Keratinocyte (primary cell): Measurements from ENCODE around the gene STK11. TPM values are rescaled to one million over a fixed set of nuclear protein-coding genes. Genes with fewer than 3 reads are reported as not detected.

Experiments
- DNase-seq: peaks from one replicate; pipeline ENCODE4 v3.0.0-alpha.2; 2011; ENCODE audit warnings: low read depth, missing footprints, low spot score
- FAIRE-seq: peaks from 2 replicates; lab custom pipeline; 2011; peaks lifted over from hg19 to GRCh38; lab: Jason Lieb, UNC
- H2AFZ ChIP-seq: 2 replicates; pipeline ENCODE4 v1.6.0; 2012; ENCODE audit warnings: low read length, control low read depth, inconsistent platforms; ENCODE audit not compliant: control insufficient read depth
- H3K27ac ChIP-seq: 2 replicates; pipeline ENCODE4 v1.5.1; 2011; ENCODE audit warnings: low read length; ENCODE audit not compliant: control insufficient read depth, insufficient read depth
- H3K27me3 ChIP-seq: 3 replicates; pipeline ENCODE4 v1.6.0; 2011; ENCODE audit warnings: low read length; ENCODE audit not compliant: control insufficient read depth, insufficient read depth; ENCODE audit errors: extremely low read depth
- H3K36me3 ChIP-seq, 2 experiments: 2 replicates in 1 of 2; 3 replicates in 1 of 2; pipeline ENCODE4 v1.5.1; 2011; ENCODE audit warnings: low read length in 2 of 2, mild to moderate bottlenecking in 1 of 2; ENCODE audit not compliant: control insufficient read depth in 2 of 2, insufficient read depth in 2 of 2; ENCODE audit errors: extremely low read depth in 1 of 2
- H3K4me1 ChIP-seq: 3 replicates; pipeline ENCODE4 v1.5.1; 2011; ENCODE audit warnings: low read length; ENCODE audit not compliant: control insufficient read depth, insufficient read depth; ENCODE audit errors: extremely low read depth
- H3K4me2 ChIP-seq: 3 replicates; pipeline ENCODE4 v1.6.0; 2011; ENCODE audit warnings: low read depth, low read length; ENCODE audit not compliant: control insufficient read depth, insufficient read depth; ENCODE audit errors: extremely low read depth
- H3K4me3 ChIP-seq, 3 experiments: fragments of 200-600 bp in 1 of 3; sonication (generic) in 1 of 3; 2 replicates in 2 of 3; 3 replicates in 1 of 3; pipeline ENCODE4 v1.5.1; 2011 to 2016; ENCODE audit warnings: low read length in 3 of 3, mild to moderate bottlenecking in 3 of 3, control low read depth in 2 of 3, inconsistent platforms in 1 of 3, low read depth in 1 of 3, mixed read lengths in 1 of 3, mixed run types in 1 of 3, moderate library complexity in 1 of 3; ENCODE audit not compliant: control insufficient read depth in 2 of 3, insufficient read depth in 2 of 3; ENCODE audit errors: extremely low read depth in 1 of 3
- H3K79me2 ChIP-seq: 2 replicates; pipeline ENCODE4 v1.6.0; 2012; ENCODE audit warnings: low read length; ENCODE audit not compliant: control insufficient read depth, insufficient read depth
- H3K9ac ChIP-seq: 3 replicates; pipeline ENCODE4 v1.6.0; 2011; ENCODE audit warnings: low read length; ENCODE audit not compliant: control insufficient read depth, insufficient read depth; ENCODE audit errors: extremely low read depth
- H3K9me1 ChIP-seq: 3 replicates; pipeline ENCODE4 v1.6.0; 2011; ENCODE audit warnings: low read length; ENCODE audit not compliant: control insufficient read depth, insufficient read depth; ENCODE audit errors: extremely low read depth
- H3K9me3 ChIP-seq: 2 replicates; pipeline ENCODE4 v1.5.1; 2012; ENCODE audit warnings: low read depth, low read length; ENCODE audit not compliant: control insufficient read depth
- H4K20me1 ChIP-seq: 3 replicates; pipeline ENCODE4 v1.6.0; 2011; ENCODE audit warnings: low read length; ENCODE audit not compliant: control insufficient read depth, insufficient read depth; ENCODE audit errors: extremely low read depth
- EZH2 ChIP-seq: IDR thresholded peaks from one replicate; pipeline ENCODE4 v1.6.1; 2012; ENCODE audit warnings: inconsistent platforms, mild to moderate bottlenecking, low read length, moderate library complexity
- dilution Hi-C: fragments of 300-500 bp; cut with MboI; formaldehyde crosslinking; loops from one replicate; pipeline ENCODE4 v1.7.0; 2020; ENCODE audit warnings: low sequenced_read_pairs; ENCODE audit not compliant: extremely low pct_ligation_motif_present
- polyA plus RNA-seq, 5 experiments: library from polyadenylated mRNA; depleted of rRNA in 3 of 5; stranded (reverse) in 3 of 5; stranded (forward) in 1 of 5; unstranded in 1 of 5; fragments of >200 nt; gene quantifications; 1 replicate in 1 of 5; 2 replicates in 3 of 5; 3 replicates in 1 of 5; pipeline versions ENCODE4 v1.2.1 to v1.2.3, GENCODE V29; 2011 to 2012; ENCODE audit warnings: missing spikeins in 2 of 5, low read depth in 1 of 5, low replicate concordance in 1 of 5
- TF ChIP-seq, protein P1 (sequence below), 3 experiments: IDR thresholded peaks in 1 of 3; conservative IDR thresholded peaks in 1 of 3; optimal IDR thresholded peaks in 1 of 3; 2 replicates in 2 of 3; 3 replicates in 1 of 3; pipeline versions ENCODE3 to v1.5.1; 2011; ENCODE audit warnings: low read length in 3 of 3, mild to moderate bottlenecking in 3 of 3, moderate library complexity in 2 of 3, control low read depth in 1 of 3, inconsistent platforms in 1 of 3; ENCODE audit not compliant: insufficient read depth in 2 of 3; ENCODE audit errors: extremely low read depth in 1 of 3

The STK11 gene
- polyA plus RNA-seq, 1 donor (not counting 4 experiments of a cell fraction or from before 2014, with no cell fraction given) = 24.6 TPM

DNA sequence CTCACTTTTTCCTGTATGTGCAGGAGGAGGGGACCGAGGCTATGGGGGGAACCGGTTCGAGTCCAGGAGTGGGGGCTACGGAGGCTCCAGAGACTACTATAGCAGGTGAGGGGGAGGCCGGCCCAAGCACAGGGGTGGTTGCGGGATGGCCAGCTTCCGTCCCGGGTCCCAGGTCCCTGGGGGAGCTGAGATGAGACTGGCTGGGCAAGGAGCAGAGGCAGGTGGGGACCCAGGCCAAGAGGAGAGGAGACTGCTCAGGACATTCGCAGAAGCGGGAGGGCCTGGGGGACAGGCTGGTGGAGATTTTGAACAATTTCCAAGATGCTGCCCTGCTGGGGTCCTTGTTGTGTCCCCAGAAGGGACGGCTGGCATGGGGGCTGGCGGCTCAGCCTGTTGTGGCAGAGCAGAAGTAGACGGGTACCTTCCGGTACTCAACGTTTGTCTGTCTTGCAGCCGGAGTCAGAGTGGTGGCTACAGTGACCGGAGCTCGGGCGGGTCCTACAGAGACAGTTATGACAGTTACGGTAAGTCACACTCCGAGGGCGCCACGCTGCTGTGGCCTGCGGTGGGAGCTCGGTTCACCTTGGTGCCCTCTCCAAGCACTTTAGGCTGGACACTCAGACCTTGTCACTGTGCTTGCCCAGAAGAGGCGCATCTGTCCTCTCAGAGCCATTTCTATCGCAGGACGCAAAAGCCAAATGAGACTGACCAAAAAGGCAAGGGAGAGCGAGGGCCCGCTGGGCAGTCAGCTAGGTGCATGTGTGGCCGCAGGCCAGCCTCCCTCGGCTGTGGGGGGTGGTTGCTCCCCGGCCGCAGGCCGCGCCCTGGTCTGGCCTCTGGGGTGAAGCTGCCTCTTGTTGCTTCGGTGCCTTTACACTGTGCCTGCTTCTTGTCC, 66.2 kb downstream of the STK11 start:
- no peak for DNase-seq
- Histone ChIP-seq H2AFZ (no peak overlapping the region), H3K27ac (no peak overlapping the region), H3K9ac (no peak overlapping the region), H3K36me3 (peaks cover 29 to 36% of the 10 kb centered on the region in 2 experiments), H3K4me3 (no peak overlapping the region), H3K9me1 (no peaks in the 10 kb centered on the region), H4K20me1 (no peaks in the 10 kb centered on the region), H3K27me3 (peaks cover 4% of the 10 kb centered on the region), H3K79me2 (peaks cover 55% of the 10 kb centered on the region), H3K4me2 (peak overlapping the region; percentile 99), H3K4me1 (peaks cover 58% of the 10 kb centered on the region), H3K9me3 (no peaks in the 10 kb centered on the region)
- FAIRE-seq = no peak
- dilution Hi-C loops = no loop called here
- TF ChIP-seq, protein P1, sequence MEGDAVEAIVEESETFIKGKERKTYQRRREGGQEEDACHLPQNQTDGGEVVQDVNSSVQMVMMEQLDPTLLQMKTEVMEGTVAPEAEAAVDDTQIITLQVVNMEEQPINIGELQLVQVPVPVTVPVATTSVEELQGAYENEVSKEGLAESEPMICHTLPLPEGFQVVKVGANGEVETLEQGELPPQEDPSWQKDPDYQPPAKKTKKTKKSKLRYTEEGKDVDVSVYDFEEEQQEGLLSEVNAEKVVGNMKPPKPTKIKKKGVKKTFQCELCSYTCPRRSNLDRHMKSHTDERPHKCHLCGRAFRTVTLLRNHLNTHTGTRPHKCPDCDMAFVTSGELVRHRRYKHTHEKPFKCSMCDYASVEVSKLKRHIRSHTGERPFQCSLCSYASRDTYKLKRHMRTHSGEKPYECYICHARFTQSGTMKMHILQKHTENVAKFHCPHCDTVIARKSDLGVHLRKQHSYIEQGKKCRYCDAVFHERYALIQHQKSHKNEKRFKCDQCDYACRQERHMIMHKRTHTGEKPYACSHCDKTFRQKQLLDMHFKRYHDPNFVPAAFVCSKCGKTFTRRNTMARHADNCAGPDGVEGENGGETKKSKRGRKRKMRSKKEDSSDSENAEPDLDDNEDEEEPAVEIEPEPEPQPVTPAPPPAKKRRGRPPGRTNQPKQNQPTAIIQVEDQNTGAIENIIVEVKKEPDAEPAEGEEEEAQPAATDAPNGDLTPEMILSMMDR (optimal IDR thresholded peaks at IDR 0.05 in 1 of 3, IDR thresholded peaks at IDR 0.05 in 1 of 3, conservative IDR thresholded peaks at IDR 0.05 in 1 of 3; ENCODE audit: extremely low read depth in 1 of 3, insufficient read depth in 2 of 3, low read length in 3 of 3) = no peak
- TF ChIP-seq EZH2 = no peak

DNA sequence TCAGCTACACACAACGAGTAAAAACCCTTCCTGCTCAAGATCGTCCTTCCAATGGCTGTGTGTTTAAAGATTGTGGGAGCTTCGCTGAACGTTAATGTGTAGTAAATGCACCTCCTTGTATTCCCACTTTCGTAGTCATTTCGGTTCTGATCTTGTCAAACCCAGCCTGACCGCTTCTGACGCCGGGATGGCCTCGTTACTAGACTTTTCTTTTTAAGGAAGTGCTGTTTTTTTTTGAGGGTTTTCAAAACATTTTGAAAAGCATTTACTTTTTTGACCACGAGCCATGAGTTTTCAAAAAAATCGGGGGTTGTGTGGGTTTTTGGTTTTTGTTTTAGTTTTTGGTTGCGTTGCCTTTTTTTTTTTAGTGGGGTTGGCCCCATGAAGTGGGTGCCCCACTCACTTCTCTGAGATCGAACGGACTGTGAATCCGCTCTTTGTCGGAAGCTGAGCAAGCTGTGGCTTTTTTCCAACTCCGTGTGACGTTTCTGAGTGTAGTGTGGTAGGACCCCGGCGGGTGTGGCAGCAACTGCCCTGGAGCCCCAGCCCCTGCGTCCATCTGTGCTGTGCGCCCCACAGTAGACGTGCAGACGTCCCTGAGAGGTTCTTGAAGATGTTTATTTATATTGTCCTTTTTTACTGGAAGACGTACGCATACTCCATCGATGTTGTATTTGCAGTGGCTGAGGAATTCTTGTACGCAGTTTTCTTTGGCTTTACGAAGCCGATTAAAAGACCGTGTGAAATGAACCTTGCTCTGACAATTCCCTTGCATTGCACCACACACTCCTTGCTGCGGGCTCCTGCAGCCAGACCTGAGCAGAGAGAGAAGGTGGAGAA, 67.1 kb downstream of the STK11 start:
- TF ChIP-seq, protein P1 (optimal IDR thresholded peaks at IDR 0.05 in 1 of 3, IDR thresholded peaks at IDR 0.05 in 1 of 3, conservative IDR thresholded peaks at IDR 0.05 in 1 of 3; ENCODE audit: extremely low read depth in 1 of 3, insufficient read depth in 2 of 3, low read length in 3 of 3) = no peak
- no peak for TF ChIP-seq EZH2
- Histone ChIP-seq H3K36me3 (peaks cover 29 to 42% of the 10 kb centered on the region in 2 experiments), H3K9me3 (no peaks in the 10 kb centered on the region), H3K27ac (no peak overlapping the region), H3K27me3 (no peaks in the 10 kb centered on the region), H3K4me1 (peaks cover 52% of the 10 kb centered on the region), H3K9ac (no peak overlapping the region), H2AFZ (no peak overlapping the region), H3K4me2 (no peak overlapping the region), H3K79me2 (peaks cover 55% of the 10 kb centered on the region), H3K9me1 (no peaks in the 10 kb centered on the region), H3K4me3 (no peak overlapping the region), H4K20me1 (no peaks in the 10 kb centered on the region)
- FAIRE-seq = no peak
- DNase-seq = no peak
- dilution Hi-C loops = no loop called here
